BE2C (cell line): ENCODE results near the gene PGK2.
"Not testable (repeated sequence)": the region's sequence is repeated elsewhere in the genome, so short reads cannot be mapped to it uniquely, and the experiment has no call there.

Source experiments
- DNase-seq: peaks from one replicate; pipeline ENCODE4 v3.0.0-alpha.2; 2020
- H3K27me3 ChIP-seq: fragments of 250-450 bp; sonication (Bioruptor Pico); 2 replicates; pipeline ENCODE4 v1.5.1; 2020; ENCODE audit warnings: mild to moderate bottlenecking
- H3K36me3 ChIP-seq: fragments of 250-450 bp; sonication (Bioruptor Pico); 2 replicates; pipeline ENCODE4 v1.5.1; 2020; ENCODE audit warnings: mild to moderate bottlenecking
- H3K4me1 ChIP-seq: fragments of 250-450 bp; sonication (Bioruptor Pico); 2 replicates; pipeline ENCODE4 v1.5.1; 2020
- H3K4me3 ChIP-seq: 2 replicates; pipeline ENCODE4 v1.5.1; 2011; ENCODE audit warnings: low read depth, low read length
- H3K9me3 ChIP-seq: fragments of 250-450 bp; sonication (Bioruptor Pico); 2 replicates; pipeline ENCODE4 v1.5.1; 2020
- CTCF ChIP-seq: IDR thresholded peaks from 2 replicates; pipeline ENCODE4 v1.5.1; 2012; ENCODE audit warnings: mild to moderate bottlenecking, low read depth, low read length

Gene PGK2

GRCh38 chr6:49806145-49806544 is 19.1 kb upstream of the PGK2 start:
- H3K4me1 ChIP-seq, result no peaks in the 10 kb centered on the region
- no peak for TF ChIP-seq CTCF

GRCh38 chr6:49805246-49805645 is 18.2 kb upstream of the PGK2 start:
- no peak overlapping the region for H3K4me3 ChIP-seq
- no peaks in the 10 kb centered on the region for H3K36me3 ChIP-seq
- no peaks in the 10 kb centered on the region for H3K27me3 ChIP-seq
- no peak for DNase-seq
- no peaks in the 10 kb centered on the region for H3K9me3 ChIP-seq
- no peaks in the 10 kb centered on the region for H3K4me1 ChIP-seq
- no peak for TF ChIP-seq CTCF

More at GRCh38 chr6:49806145-49806544, 19.1 kb upstream of the PGK2 start:
- Histone ChIP-seq H3K36me3 (no peaks in the 10 kb centered on the region), H3K27me3 (no peaks in the 10 kb centered on the region), H3K4me3 (no peak overlapping the region), H3K9me3 (no peaks in the 10 kb centered on the region)
- no peak for DNase-seq

DNA sequence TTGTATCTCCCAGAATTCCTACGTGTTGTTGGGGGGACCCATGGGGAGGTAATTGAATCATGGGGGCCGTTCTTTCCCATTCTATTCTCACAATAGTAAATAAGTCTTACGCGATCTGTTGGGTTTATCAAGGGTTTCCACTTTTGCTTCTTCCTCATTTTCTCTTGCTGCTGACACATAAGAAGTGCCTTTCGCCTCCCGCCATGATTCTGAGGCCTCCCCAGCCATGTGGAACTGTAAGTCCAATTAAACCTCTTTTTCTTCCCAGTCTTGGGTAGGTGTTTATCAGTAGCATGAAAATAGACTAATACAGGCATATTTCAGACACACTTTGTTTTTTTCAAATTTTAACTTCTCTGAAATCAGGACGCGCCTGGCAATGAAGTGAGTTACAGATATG is 14.4 kb upstream of the PGK2 start:
- no peaks in the 10 kb centered on the region for H3K27me3 ChIP-seq
- no peaks in the 10 kb centered on the region for H3K9me3 ChIP-seq
- H3K4me3 ChIP-seq, result no peak overlapping the region
- H3K36me3 ChIP-seq, result no peaks in the 10 kb centered on the region
- no peaks in the 10 kb centered on the region for H3K4me1 ChIP-seq
- no peak for DNase-seq
- no peak for TF ChIP-seq CTCF

DNA sequence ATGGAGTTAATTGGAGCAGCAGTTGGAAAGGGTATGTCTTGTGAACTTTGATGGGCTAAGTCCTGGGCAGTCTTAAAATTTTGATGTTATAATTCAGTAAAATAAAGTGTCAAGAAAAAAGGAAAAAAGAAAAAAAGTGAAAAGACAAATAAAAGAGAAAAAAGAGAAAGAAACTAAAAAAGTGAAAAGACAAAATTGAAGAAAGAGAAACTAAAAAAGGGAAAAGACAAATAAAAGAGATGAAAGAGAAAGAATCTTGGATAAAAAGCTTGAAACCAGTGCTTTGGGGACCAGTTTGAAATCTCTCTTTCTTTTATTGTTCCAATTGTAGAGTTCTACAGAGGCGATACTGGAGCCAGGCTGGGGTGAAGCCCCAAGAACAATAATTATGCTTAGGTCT is 12.0 kb upstream of the PGK2 start:
- DNase-seq, result no peak
- no peaks in the 10 kb centered on the region for H3K9me3 ChIP-seq
- no peaks in the 10 kb centered on the region for H3K36me3 ChIP-seq
- no peaks in the 10 kb centered on the region for H3K27me3 ChIP-seq
- H3K4me3 ChIP-seq, result no peak overlapping the region
- TF ChIP-seq CTCF, result no peak
- no peaks in the 10 kb centered on the region for H3K4me1 ChIP-seq

DNA sequence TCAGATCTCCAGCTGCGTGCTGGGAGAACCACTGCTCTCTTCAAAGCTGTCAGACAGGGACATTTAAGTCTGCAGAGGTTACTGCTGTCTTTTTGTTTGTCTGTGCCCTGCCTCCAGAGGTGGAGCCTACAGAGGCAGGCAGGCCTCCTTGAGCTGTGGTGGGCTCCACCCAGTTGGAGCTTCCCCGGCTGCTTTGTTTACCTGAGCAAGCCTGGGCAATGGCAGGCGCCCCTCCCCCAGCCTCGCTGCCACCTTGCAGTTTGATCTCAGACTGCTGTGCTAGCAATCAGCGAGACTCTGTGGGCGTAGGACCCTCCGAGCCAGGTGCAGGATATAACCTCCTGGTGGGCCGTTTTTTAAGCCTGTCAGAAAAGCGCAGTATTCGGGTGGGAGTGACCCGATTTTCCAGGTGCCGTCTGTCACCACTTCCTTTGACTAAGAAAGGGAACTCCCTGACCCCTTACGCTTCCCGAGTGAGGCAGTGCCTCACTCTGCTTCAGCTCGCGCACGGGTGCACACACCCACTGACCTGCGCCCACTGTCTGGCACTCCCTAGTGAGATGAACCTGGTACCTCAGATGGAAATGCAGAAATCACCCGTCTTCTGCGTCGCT is 9.9 kb upstream of the PGK2 start:
- H3K9me3 ChIP-seq, H3K27me3 ChIP-seq, DNase-seq, H3K4me1 ChIP-seq, H3K36me3 ChIP-seq, H3K4me3 ChIP-seq: not testable (repeated sequence)

- no peak for DNase-seq
- H3K4me1 ChIP-seq, result no peaks in the 10 kb centered on the region
- no peaks in the 10 kb centered on the region for H3K27me3 ChIP-seq
- no peaks in the 10 kb centered on the region for H3K9me3 ChIP-seq
- no peak for TF ChIP-seq CTCF
- no peaks in the 10 kb centered on the region for H3K36me3 ChIP-seq
- H3K4me3 ChIP-seq, result no peak overlapping the region
Observed at GRCh38 chr6:49790341-49790740, 3.3 kb upstream of the PGK2 start.

DNA sequence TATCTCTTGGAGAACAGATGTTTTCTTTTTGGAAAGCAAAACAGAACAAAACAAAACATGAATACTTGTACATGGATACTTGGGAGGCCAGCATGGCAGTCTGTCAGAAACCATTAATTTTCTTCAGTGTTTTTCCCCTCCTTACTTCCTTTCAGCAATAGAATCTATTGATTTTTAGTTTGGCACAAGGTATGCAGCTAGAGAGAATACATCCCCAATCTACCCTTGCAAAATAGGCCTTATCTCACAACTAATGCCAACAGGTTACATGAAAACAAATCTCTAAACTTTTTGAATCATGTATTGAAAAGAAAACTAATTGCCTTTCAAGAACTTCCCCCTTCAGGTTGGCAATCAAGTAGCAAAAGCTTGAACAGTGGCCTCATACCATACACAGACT is 2.8 kb downstream of the PGK2 start:
- no peak for DNase-seq
- no peak for TF ChIP-seq CTCF
- Histone ChIP-seq H3K36me3 (no peaks in the 10 kb centered on the region), H3K27me3 (no peaks in the 10 kb centered on the region), H3K4me3 (no peak overlapping the region), H3K4me1 (no peaks in the 10 kb centered on the region), H3K9me3 (no peaks in the 10 kb centered on the region)
